Thyroid gland (tissue), 4 donors: ENCODE measurements around the gene RAI1.

Experiments used
- CTCF ChIP-seq, 6 experiments: fragments of 200-600 bp in 3 of 6; fragments of 450-650 bp in 3 of 6; sonication (generic) in 3 of 6; IDR thresholded peaks; one replicate each; pipeline ENCODE4 v1.5.1; 2016 to 2019; ENCODE audit warnings: antibody characterized with exemption in 6 of 6, mild to moderate bottlenecking in 2 of 6, inconsistent platforms in 1 of 6, moderate library complexity in 1 of 6
- POLR2A ChIP-seq, 2 donors: fragments of 450-650 bp; IDR thresholded peaks; one replicate each; pipeline ENCODE4 v1.6.1; 2017; ENCODE audit warnings: antibody characterized with exemption in 2 of 2, mild to moderate bottlenecking in 2 of 2, moderate library complexity in 1 of 2

- TF ChIP-seq CTCF (IDR thresholded peaks at IDR 0.05) (no peak), POLR2A (IDR thresholded peaks at IDR 0.05) (no peak)
Observed at GRCh38 chr17:17848311-17849082, 167.2 kb downstream of the RAI1 start.
